Ishikawa (cell line): ENCODE measurements around the gene ST6GALNAC2.

Experiments
- CEBPB ChIP-seq: IDR thresholded peaks from 2 replicates; pipeline ENCODE4 v1.6.1; 2012
- CREB1 ChIP-seq: IDR thresholded peaks from 2 replicates; pipeline ENCODE4 v1.6.1; 2012; ENCODE audit warnings: low read depth
- EP300 ChIP-seq: IDR thresholded peaks from 2 replicates; pipeline ENCODE4 v1.6.1; 2012; ENCODE audit warnings: borderline replicate concordance
- RAD21 ChIP-seq: IDR thresholded peaks from 2 replicates; pipeline ENCODE4 v1.6.1; 2012; ENCODE audit warnings: low read depth
- TEAD4 ChIP-seq: IDR thresholded peaks from 2 replicates; pipeline ENCODE4 v1.6.1; 2012
- USF1 ChIP-seq: IDR thresholded peaks from 2 replicates; pipeline ENCODE4 v1.6.1; 2012
- TF ChIP-seq, protein P1 (sequence below): IDR thresholded peaks from 2 replicates; pipeline ENCODE4 v1.6.1; 2012

DNA sequence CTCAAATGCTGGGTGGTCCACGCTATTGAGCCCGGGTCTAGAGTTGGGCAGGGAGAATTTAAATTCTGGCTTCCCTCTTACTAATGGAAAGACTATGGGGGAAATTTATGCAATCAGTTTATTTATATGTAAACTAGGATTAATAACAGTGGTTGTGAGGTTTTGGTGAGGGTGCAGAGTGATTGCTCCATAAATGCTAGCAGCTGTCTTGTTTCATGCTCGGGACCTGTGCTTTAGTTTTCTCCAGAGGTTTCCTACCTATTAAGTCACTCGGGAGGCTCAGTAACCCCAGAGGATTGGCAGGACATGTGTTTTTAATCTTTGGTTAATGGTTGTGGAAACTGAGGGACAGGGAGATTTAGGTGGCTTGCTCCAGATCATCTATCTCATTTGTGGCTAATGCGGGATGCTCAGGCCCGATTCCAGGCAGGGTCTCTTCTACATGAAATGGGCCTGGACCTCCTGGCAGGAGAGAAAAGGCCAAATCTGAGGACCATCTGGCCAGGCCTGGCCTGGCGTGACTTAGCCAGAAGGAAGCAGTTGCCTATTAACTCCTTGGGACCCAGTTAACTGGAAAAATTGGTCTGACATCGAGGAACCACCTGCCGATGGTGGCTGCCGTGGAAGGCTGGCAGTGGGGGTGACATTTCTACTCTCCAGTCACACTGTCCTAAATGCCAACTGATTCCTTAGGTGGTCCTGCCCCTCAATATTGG, 43.8 kb downstream of the ST6GALNAC2 start:
- TF ChIP-seq, protein P1, sequence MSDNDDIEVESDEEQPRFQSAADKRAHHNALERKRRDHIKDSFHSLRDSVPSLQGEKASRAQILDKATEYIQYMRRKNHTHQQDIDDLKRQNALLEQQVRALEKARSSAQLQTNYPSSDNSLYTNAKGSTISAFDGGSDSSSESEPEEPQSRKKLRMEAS, result no peak
- TF ChIP-seq RAD21 (no peak), CEBPB (no peak), EP300 (no peak), CREB1 (no peak), USF1 (no peak), TEAD4 (no peak)
